Spinal cord (tissue), 10 donors: ENCODE results near the gene ZNF474. TPM values are rescaled to one million over a fixed set of nuclear protein-coding genes. Genes with fewer than 3 reads are reported as not detected.

Source experiments
- DNase-seq, 6 donors: peaks; one replicate each; pipeline versions ENCODE4 v3.0.0 to v3.0.0-alpha.2; 2013 to 2015; ENCODE audit warnings: low spot score in 6 of 6, low read depth in 4 of 6
- H3K27ac ChIP-seq: one replicate; pipeline ENCODE4 v1.5.1; 2013; ENCODE audit warnings: low read depth, low read length, control low read depth
- H3K27me3 ChIP-seq: one replicate; pipeline ENCODE4 v1.6.1; 2013; ENCODE audit warnings: low read length; ENCODE audit not compliant: control insufficient read depth, insufficient read depth
- H3K36me3 ChIP-seq: one replicate; pipeline ENCODE4 v1.6.1; 2013; ENCODE audit warnings: low read length; ENCODE audit not compliant: control insufficient read depth, insufficient read depth
- H3K4me1 ChIP-seq: one replicate; pipeline ENCODE4 v1.6.1; 2013; ENCODE audit warnings: low read length; ENCODE audit not compliant: control insufficient read depth, insufficient read depth
- H3K4me3 ChIP-seq: one replicate; pipeline ENCODE4 v1.5.1; 2013; ENCODE audit warnings: low read depth, low read length, control low read depth
- H3K9me3 ChIP-seq: one replicate; pipeline ENCODE4 v1.6.1; 2013; ENCODE audit warnings: low read length; ENCODE audit not compliant: control insufficient read depth, insufficient read depth
- WGBS: methylation state at CpG from one replicate; pipeline ENCODE4 v1.1.5; 2013; ENCODE audit warnings: missing lambda C conversion rate; ENCODE audit not compliant: insufficient coverage; 5-methylcytosine and 5-hydroxymethylcytosine counted together
- polyA plus RNA-seq, 2 donors: library from polyadenylated mRNA; unstranded; fragments of 120-200 nt; gene quantifications; one replicate each; pipeline ENCODE4 v1.2.1, GENCODE V29; 2013; ENCODE audit not compliant: insufficient read length in 2 of 2
- total RNA-seq, 2 donors: library from RNA; depleted of rRNA in 1 of 2; stranded (reverse); fragments of 120-200 nt in 1 of 2; fragments of >200 nt in 1 of 2; gene quantifications; one replicate each; pipeline versions ENCODE4 v1.2.3 to v1.2.4, GENCODE V29; 2013 to 2014
- donor health status: healthy.

ZNF474 gene
- total and polyA plus RNA-seq, 4 donors, result 1.6 to 7.3 (median 2.6) TPM

GRCh38 chr5:122183098-122183787, 53.9 kb downstream of the ZNF474 start:
- H3K4me1 ChIP-seq, result peaks cover 8% of the 10 kb centered on the region
- no peak overlapping the region for H3K4me3 ChIP-seq
- no peaks in the 10 kb centered on the region for H3K36me3 ChIP-seq
- H3K9me3 ChIP-seq, result no peaks in the 10 kb centered on the region
- H3K27ac ChIP-seq, result peak overlapping the region; percentile 63
- H3K27me3 ChIP-seq, result no peaks in the 10 kb centered on the region
- WGBS, result 31% methylated on average over 6 of the region's 7 CpGs
- DNase-seq, result peak; percentile 35 to 92 (median 66)

DNA sequence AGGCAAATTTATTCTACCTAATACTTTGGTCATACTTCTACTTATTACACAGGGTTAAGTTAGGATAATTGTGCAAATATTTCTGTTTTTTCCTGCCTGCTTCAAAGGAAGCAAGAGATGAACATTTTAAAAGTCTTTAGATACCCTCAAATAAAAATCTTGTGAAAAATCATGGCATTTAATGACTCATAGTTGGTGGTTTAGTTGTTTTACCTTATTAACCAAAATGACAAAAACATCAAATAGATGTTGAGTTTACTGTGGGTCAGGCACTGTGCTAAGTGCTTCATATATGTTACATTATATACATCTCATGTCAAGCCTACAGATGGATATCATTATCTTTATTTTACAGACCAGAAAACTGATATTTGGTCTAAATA, 54.4 kb downstream of the ZNF474 start:
- H3K4me3 ChIP-seq, result no peak overlapping the region
- H3K27ac ChIP-seq, result no peak overlapping the region
- H3K4me1 ChIP-seq, result peaks cover 8% of the 10 kb centered on the region
- H3K9me3 ChIP-seq, result no peaks in the 10 kb centered on the region
- no peaks in the 10 kb centered on the region for H3K36me3 ChIP-seq
- H3K27me3 ChIP-seq, result no peaks in the 10 kb centered on the region
- DNase-seq, result no peak

- H3K4me3 ChIP-seq, result no peak overlapping the region
Observed at GRCh38 chr5:122184676-122185255, 55.4 kb downstream of the ZNF474 start.

GRCh38 chr5:122187426-122187825, 58.1 kb downstream of the ZNF474 start:
- 90% methylated on average over 2 of the region's 3 CpGs for WGBS
- H3K27ac ChIP-seq, result no peak overlapping the region
- H3K4me1 ChIP-seq, result peaks cover 7% of the 10 kb centered on the region
- H3K27me3 ChIP-seq, result no peaks in the 10 kb centered on the region
- H3K9me3 ChIP-seq, result no peaks in the 10 kb centered on the region
- DNase-seq, result no peak
- no peak overlapping the region for H3K4me3 ChIP-seq
- H3K36me3 ChIP-seq, result no peaks in the 10 kb centered on the region

More at GRCh38 chr5:122184676-122185255, 55.4 kb downstream of the ZNF474 start:
- H3K27ac ChIP-seq, result no peak overlapping the region
- H3K4me1 ChIP-seq, result peaks cover 8% of the 10 kb centered on the region
- no peak for DNase-seq
- H3K36me3 ChIP-seq, result no peaks in the 10 kb centered on the region
- no peaks in the 10 kb centered on the region for H3K27me3 ChIP-seq
- H3K9me3 ChIP-seq, result no peaks in the 10 kb centered on the region
- WGBS, result 100% methylated on average over 1 of the region's 5 CpGs

GRCh38 chr5:122190156-122190555, 60.8 kb downstream of the ZNF474 start:
- H3K27ac ChIP-seq, result no peak overlapping the region

GRCh38 chr5:122192497-122193496, 63.5 kb downstream of the ZNF474 start:
- Histone ChIP-seq H3K27ac (no peak overlapping the region), H3K4me1 (no peaks in the 10 kb centered on the region), H3K36me3 (no peaks in the 10 kb centered on the region), H3K9me3 (no peaks in the 10 kb centered on the region), H3K27me3 (no peaks in the 10 kb centered on the region), H3K4me3 (no peak overlapping the region)
- WGBS, result 71% methylated on average over 1 of the region's 8 CpGs
- peak; percentile 41 to 94 (median 64) for DNase-seq

More at GRCh38 chr5:122190156-122190555, 60.8 kb downstream of the ZNF474 start:
- no peaks in the 10 kb centered on the region for H3K4me1 ChIP-seq
- H3K9me3 ChIP-seq, result no peaks in the 10 kb centered on the region
- no peak overlapping the region for H3K4me3 ChIP-seq
- WGBS, result no CpG with 5 or more reads among the region's 3 CpGs
- DNase-seq, result no peak
- H3K27me3 ChIP-seq, result no peaks in the 10 kb centered on the region
- no peaks in the 10 kb centered on the region for H3K36me3 ChIP-seq

- DNase-seq, result peak; percentile 45 to 90 (median 61)
- Histone ChIP-seq H3K36me3 (no peaks in the 10 kb centered on the region), H3K4me1 (no peaks in the 10 kb centered on the region)
Observed at GRCh38 chr5:122195802-122196394, 66.6 kb downstream of the ZNF474 start.

GRCh38 chr5:122199146-122199545, 69.8 kb downstream of the ZNF474 start:
- Histone ChIP-seq H3K4me1 (no peaks in the 10 kb centered on the region), H3K36me3 (no peaks in the 10 kb centered on the region), H3K27me3 (no peaks in the 10 kb centered on the region), H3K4me3 (no peak overlapping the region), H3K9me3 (no peaks in the 10 kb centered on the region), H3K27ac (no peak overlapping the region)
- 15% methylated on average over 2 of the region's 3 CpGs for WGBS
- peak in 1 of 6 donors; percentile 53 for DNase-seq

More at GRCh38 chr5:122195802-122196394, 66.6 kb downstream of the ZNF474 start:
- Histone ChIP-seq H3K27me3 (no peaks in the 10 kb centered on the region), H3K4me3 (no peak overlapping the region), H3K27ac (no peak overlapping the region), H3K9me3 (no peaks in the 10 kb centered on the region)
- no CpG with 5 or more reads among the region's 3 CpGs for WGBS

- Histone ChIP-seq H3K36me3 (no peaks in the 10 kb centered on the region), H3K4me1 (no peaks in the 10 kb centered on the region), H3K27ac (no peak overlapping the region), H3K9me3 (no peaks in the 10 kb centered on the region), H3K27me3 (no peaks in the 10 kb centered on the region), H3K4me3 (no peak overlapping the region)
- DNase-seq, result no peak
Observed at GRCh38 chr5:122200450-122200849, 71.1 kb downstream of the ZNF474 start.
